Neuronal stem cell (in vitro differentiated cells): ENCODE results near the gene MSI1.

ENCODE experiments used
- DNase-seq: peaks from one replicate; pipeline ENCODE4 v3.0.0-alpha.2; 2013; ENCODE audit warnings: low spot score
- H2AFZ ChIP-seq: one replicate; pipeline ENCODE4 v1.6.1; 2013; ENCODE audit warnings: mild to moderate bottlenecking, low read length, inconsistent platforms
- H2AK5ac ChIP-seq: 2 replicates; pipeline ENCODE4 v1.6.1; 2013; ENCODE audit warnings: low read depth, mild to moderate bottlenecking, inconsistent platforms, low read length, moderate library complexity, mixed read lengths
- H2BK120ac ChIP-seq: 2 replicates; pipeline ENCODE4 v1.6.1; 2013; ENCODE audit warnings: low read depth, mild to moderate bottlenecking, inconsistent platforms, low read length, moderate library complexity, mixed read lengths
- H2BK12ac ChIP-seq: one replicate; pipeline ENCODE4 v1.6.1; 2013; ENCODE audit warnings: low read length, inconsistent platforms
- H2BK15ac ChIP-seq: 2 replicates; pipeline ENCODE4 v1.6.1; 2013; ENCODE audit warnings: mild to moderate bottlenecking, low read length, inconsistent platforms, mixed read lengths
- H2BK5ac ChIP-seq: one replicate; pipeline ENCODE4 v1.6.1; 2013; ENCODE audit warnings: inconsistent platforms, mild to moderate bottlenecking, low read length, moderate library complexity
- H3K14ac ChIP-seq: one replicate; pipeline ENCODE4 v1.6.1; 2013; ENCODE audit warnings: low read length, inconsistent platforms
- H3K18ac ChIP-seq: 2 replicates; pipeline ENCODE4 v1.6.1; 2013; ENCODE audit warnings: low read length, inconsistent platforms
- H3K23ac ChIP-seq: 2 replicates; pipeline ENCODE4 v1.6.1; 2013; ENCODE audit warnings: low read depth, mild to moderate bottlenecking, mixed read lengths, low read length, inconsistent platforms; ENCODE audit not compliant: poor library complexity
- H3K27ac ChIP-seq: replicated peaks from 3 replicates; pipeline ENCODE4 v1.5.1; 2013; ENCODE audit warnings: low read length, inconsistent platforms
- H3K27me3 ChIP-seq, 3 experiments: 2 replicates each; pipeline ENCODE4 v1.6.1; 2013; ENCODE audit warnings: low read length in 3 of 3, mild to moderate bottlenecking in 2 of 3, inconsistent platforms in 1 of 3, low read depth in 1 of 3, mixed read lengths in 1 of 3, moderate library complexity in 1 of 3; ENCODE audit not compliant: control insufficient read depth in 3 of 3, insufficient read depth in 3 of 3
- H3K36me3 ChIP-seq, 2 donors: replicated peaks in 1 of 2; 2 replicates each; pipeline ENCODE4 v1.6.1; 2013; ENCODE audit warnings: low read length in 2 of 2; ENCODE audit not compliant: control insufficient read depth in 2 of 2, insufficient read depth in 2 of 2
- H3K4ac ChIP-seq: 2 replicates; pipeline ENCODE4 v1.6.1; 2013; ENCODE audit warnings: inconsistent platforms, mild to moderate bottlenecking, low read length, moderate library complexity
- H3K4me1 ChIP-seq, 2 donors: 1 replicate in 1 of 2; 2 replicates in 1 of 2; pipeline ENCODE4 v1.6.1; 2013; ENCODE audit warnings: low read length in 2 of 2, low read depth in 1 of 2; ENCODE audit not compliant: control insufficient read depth in 2 of 2, insufficient read depth in 1 of 2
- H3K4me2 ChIP-seq: one replicate; pipeline ENCODE4 v1.6.1; 2013; ENCODE audit warnings: mild to moderate bottlenecking, low read length, inconsistent platforms; ENCODE audit not compliant: insufficient read depth, poor library complexity, severe bottlenecking
- H3K4me3 ChIP-seq, 2 donors: 2 replicates each; pipeline ENCODE4 v1.5.1; 2013; ENCODE audit warnings: low read length in 2 of 2, mild to moderate bottlenecking in 2 of 2, inconsistent platforms in 1 of 2, moderate library complexity in 1 of 2
- H3K79me1 ChIP-seq: one replicate; pipeline ENCODE4 v1.6.1; 2013; ENCODE audit warnings: low read depth, mild to moderate bottlenecking, inconsistent platforms, low read length, moderate library complexity
- H3K9ac ChIP-seq: one replicate; pipeline ENCODE4 v1.6.1; 2013; ENCODE audit warnings: mild to moderate bottlenecking, low read depth, low read length, inconsistent platforms; ENCODE audit not compliant: poor library complexity
- H3K9me3 ChIP-seq, 2 donors: replicated peaks in 1 of 2; 2 replicates each; pipeline versions ENCODE3 to v1.6.1; 2013; ENCODE audit warnings: low read length in 2 of 2, mild to moderate bottlenecking in 2 of 2, inconsistent platforms in 1 of 2, low read depth in 1 of 2, mixed read lengths in 1 of 2, moderate library complexity in 1 of 2; ENCODE audit not compliant: control insufficient read depth in 2 of 2, insufficient read depth in 1 of 2
- H4K8ac ChIP-seq: one replicate; pipeline ENCODE4 v1.6.1; 2013; ENCODE audit warnings: low read depth, mild to moderate bottlenecking, inconsistent platforms, low read length, moderate library complexity
- H4K91ac ChIP-seq: one replicate; pipeline ENCODE4 v1.6.1; 2013; ENCODE audit warnings: low read length, low read depth, mild to moderate bottlenecking, inconsistent platforms; ENCODE audit not compliant: poor library complexity
- WGBS, 2 donors: extraction: QIAGEN DNeasy Blood & Tissue Kit; methylation state at CpG; one replicate each; pipeline ENCODE4 v1.1.7; 2013; ENCODE audit warnings: missing lambda C conversion rate in 2 of 2, mixed read lengths in 1 of 2; ENCODE audit not compliant: insufficient read length in 2 of 2, insufficient replicate concordance in 1 of 2; ENCODE audit errors: extremely low coverage in 2 of 2; 5-methylcytosine and 5-hydroxymethylcytosine counted together

Gene MSI1

DNA sequence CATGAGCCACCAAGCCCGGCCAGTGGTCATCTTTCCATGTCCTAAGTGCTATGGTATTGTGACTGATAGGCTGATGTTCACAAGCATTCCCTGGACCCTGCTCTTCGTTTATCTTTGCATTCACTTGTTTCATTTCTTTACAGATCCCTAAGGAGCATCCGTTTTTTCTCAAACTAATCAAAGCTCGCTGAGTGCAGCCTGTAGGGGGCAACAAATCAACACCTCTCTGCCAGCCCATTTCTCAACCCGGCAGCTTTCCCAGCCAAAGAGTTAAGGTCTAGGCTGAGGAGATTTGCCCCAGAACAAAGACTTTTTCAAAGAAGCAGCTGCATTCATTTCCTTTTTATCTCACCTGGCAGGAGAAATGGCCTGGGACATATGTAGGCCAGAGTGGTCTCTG is 54.7 kb downstream of the MSI1 start:
- H2AFZ ChIP-seq = no peak overlapping the region
- no peak overlapping the region for H2BK12ac ChIP-seq
- H3K36me3 ChIP-seq = no peaks in the 10 kb centered on the region
- no peak overlapping the region for H2AK5ac ChIP-seq
- no peaks in the 10 kb centered on the region for H3K9me3 ChIP-seq
- no peak overlapping the region for H3K14ac ChIP-seq
- H3K79me1 ChIP-seq = no peaks in the 10 kb centered on the region
- no peak overlapping the region for H2BK120ac ChIP-seq
- no peak overlapping the region for H2BK15ac ChIP-seq
- no peak overlapping the region for H3K18ac ChIP-seq
- no peak overlapping the region for H3K9ac ChIP-seq
- H3K4me3 ChIP-seq = no peak overlapping the region
- DNase-seq = no peak
- H2BK5ac ChIP-seq = no peak overlapping the region
- no peak overlapping the region for H3K4me2 ChIP-seq
- H3K4ac ChIP-seq = no peak overlapping the region
- H4K91ac ChIP-seq = no peak overlapping the region
- no peak overlapping the region for H3K27ac ChIP-seq
- H3K27me3 ChIP-seq = no peaks in the 10 kb centered on the region
- no peak overlapping the region for H3K23ac ChIP-seq
- no peak overlapping the region for H4K8ac ChIP-seq
- WGBS, 2 donors = no CpG with 5 or more reads among the region's 5 CpGs
- H3K4me1 ChIP-seq = peaks cover 0 to 4% of the 10 kb centered on the region in 2 donors

DNA sequence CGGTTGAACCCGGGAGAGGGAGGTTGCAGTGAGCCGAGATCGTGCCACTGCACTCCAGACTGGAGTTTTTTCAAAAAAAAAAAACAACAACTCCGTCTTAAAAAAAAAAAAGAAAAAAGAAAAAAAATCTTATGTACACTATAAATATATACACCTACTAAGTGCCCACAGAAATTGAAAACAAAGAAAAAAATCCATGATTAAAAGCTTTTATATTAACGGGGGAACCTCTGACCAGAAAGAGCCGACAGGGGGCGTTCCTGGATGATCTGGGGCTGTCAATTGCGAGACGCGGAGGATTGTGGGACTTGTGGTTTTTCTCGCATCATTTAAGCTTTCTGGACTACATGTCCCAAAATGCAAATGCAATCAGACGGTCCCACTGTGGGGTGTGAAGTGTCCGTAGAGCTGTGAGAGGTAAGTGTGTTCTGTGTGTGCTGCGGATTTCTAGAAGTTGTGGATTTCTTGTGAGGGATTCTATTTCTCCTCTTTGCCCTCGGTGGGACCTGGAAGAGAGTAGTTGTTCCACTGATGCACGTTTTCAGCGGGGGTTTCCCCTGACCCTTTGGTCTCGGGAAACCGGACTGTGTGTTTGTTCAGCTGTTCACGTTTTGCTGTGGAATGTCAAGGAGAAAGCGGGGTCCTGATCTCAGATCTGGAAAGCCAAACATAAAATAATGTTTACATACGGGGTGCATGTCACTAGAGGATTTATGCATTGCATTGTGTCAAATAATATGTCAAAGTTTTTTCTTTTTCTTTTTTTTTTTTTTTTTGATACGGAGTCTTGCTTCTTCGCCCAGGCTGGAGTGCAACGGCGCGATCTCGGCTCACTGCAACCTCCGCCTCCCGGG is 66.8 kb downstream of the MSI1 start, which contains the start of gene SIRT4:
SIRT4 (plus strand) TSS at position 360 of the 854 bp plus-strand sequence. CDS start 1,241 bp downstream, outside the sequence.
- Histone ChIP-seq H2BK5ac (no peak within 1 kb of the TSS), H3K4me3 (peak within 1 kb of the TSS; percentile 54 to 85), H3K4ac (no peak within 1 kb of the TSS), H3K18ac (no peak within 1 kb of the TSS), H2BK15ac (no peak within 1 kb of the TSS), H3K23ac (no peak within 1 kb of the TSS), H2BK120ac (no peak within 1 kb of the TSS), H2AK5ac (no peak within 1 kb of the TSS), H2AFZ (peak within 1 kb of the TSS; percentile 90), H3K27me3 (no peaks in the 10 kb centered on the region), H3K9ac (no peak within 1 kb of the TSS), H3K27ac (no peak within 1 kb of the TSS), H3K36me3 (no peaks in the 10 kb centered on the region), H3K4me2 (peak within 1 kb of the TSS; percentile 50), H3K4me1 (peaks cover 0 to 2% of the 10 kb centered on the region in 2 donors), H4K91ac (no peak within 1 kb of the TSS), H2BK12ac (no peak within 1 kb of the TSS), H3K14ac (no peak within 1 kb of the TSS), H3K79me1 (no peaks in the 10 kb centered on the region), H3K9me3 (no peaks in the 10 kb centered on the region), H4K8ac (no peak within 1 kb of the TSS)
- WGBS, 2 donors = no CpG with 5 or more reads among the region's 31 CpGs
- peak; percentile 90 for DNase-seq

DNA sequence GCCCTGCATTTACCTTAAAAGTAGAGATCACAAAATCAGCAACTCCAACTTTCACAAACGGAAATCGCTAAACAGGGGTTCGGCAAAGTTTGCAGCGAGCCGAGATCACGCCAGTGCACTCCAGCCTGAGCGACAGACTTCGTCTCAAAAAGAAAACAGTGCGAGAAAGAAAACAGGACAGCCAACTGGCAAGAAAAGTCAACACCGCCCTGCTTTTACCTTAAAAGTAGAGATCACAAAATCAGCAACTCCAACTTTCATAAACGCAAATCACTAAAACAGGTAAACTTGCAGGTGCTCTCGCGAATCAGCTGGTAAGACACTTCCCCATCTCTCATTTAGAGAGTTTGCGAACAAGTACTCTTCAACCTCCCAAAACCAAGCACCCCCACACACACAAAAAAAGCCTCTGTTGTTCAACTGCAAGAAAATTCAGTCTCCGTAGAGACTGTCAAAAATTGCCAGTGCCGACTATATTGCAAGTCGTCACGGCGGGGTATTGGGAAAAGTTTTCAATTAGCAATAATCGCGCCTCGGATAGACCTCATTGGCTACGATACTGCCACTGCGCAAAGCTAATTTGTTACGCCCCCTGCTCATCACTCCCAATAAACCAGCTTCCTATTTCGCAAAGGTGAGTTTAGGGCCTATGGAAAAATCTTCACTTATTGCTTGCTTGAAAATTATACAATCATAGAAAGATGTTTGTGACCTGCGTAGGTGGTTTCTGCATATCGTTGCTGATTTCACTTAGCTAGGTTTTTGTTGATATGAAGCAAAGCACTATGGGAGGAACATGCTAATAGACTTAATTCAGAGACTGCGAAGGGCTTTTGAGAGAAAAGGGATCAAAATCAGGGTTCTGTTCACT is 76.1 kb downstream of the MSI1 start, which contains the start of gene RNU4-1:
RNU4-1 (minus strand) TSS at position 577 of the 871 bp plus-strand sequence.
- Histone ChIP-seq H3K23ac (peak within 1 kb of the TSS; percentile 99), H3K4me3 (peak within 1 kb of the TSS; percentile 45 to 82)
- WGBS, 2 donors = no CpG with 5 or more reads among the region's 29 CpGs

GRCh38 chr12:120292411-120292660 is 76.6 kb downstream of the MSI1 start:
- Histone ChIP-seq H3K27ac (peak overlapping the region; percentile 93), H2BK120ac (no peak overlapping the region), H3K4ac (no peak overlapping the region), H2AK5ac (no peak overlapping the region), H2BK15ac (peak overlapping the region; percentile 3), H3K79me1 (no peaks in the 10 kb centered on the region), H3K23ac (no peak overlapping the region), H2BK5ac (peak overlapping the region; percentile 100), H3K27me3 (no peaks in the 10 kb centered on the region), H3K4me2 (peak overlapping the region; percentile 74), H4K8ac (no peak overlapping the region), H3K4me3 (peak overlapping the region; percentile 45 to 82), H3K9me3 (no peaks in the 10 kb centered on the region), H3K18ac (peak overlapping the region; percentile 82), H3K14ac (no peak overlapping the region), H2AFZ (peak overlapping the region; percentile 60), H4K91ac (no peak overlapping the region), H3K36me3 (no peaks in the 10 kb centered on the region), H2BK12ac (no peak overlapping the region), H3K9ac (peak overlapping the region; percentile 78), H3K4me1 (peaks cover 1 to 5% of the 10 kb centered on the region in 2 donors)
- no CpG with 5 or more reads among the region's 17 CpGs for WGBS, 2 donors
- no peak for DNase-seq

More for the DNA sequence above, 76.1 kb downstream of the MSI1 start, which contains the start of gene RNU4-1:
- no peak within 1 kb of the TSS for H3K4ac ChIP-seq
- peak within 1 kb of the TSS; percentile 78 for H3K9ac ChIP-seq
- no peaks in the 10 kb centered on the region for H3K36me3 ChIP-seq
- H3K18ac ChIP-seq = peak within 1 kb of the TSS; percentile 82
- DNase-seq = peak; percentile 78
- H3K27me3 ChIP-seq = no peaks in the 10 kb centered on the region
- H4K91ac ChIP-seq = no peak within 1 kb of the TSS
- H4K8ac ChIP-seq = no peak within 1 kb of the TSS
- H2BK5ac ChIP-seq = peak within 1 kb of the TSS; percentile 100
- H2BK12ac ChIP-seq = no peak within 1 kb of the TSS
- H2BK120ac ChIP-seq = no peak within 1 kb of the TSS
- H3K4me1 ChIP-seq = peaks cover 1 to 5% of the 10 kb centered on the region in 2 donors
- H3K4me2 ChIP-seq = peak within 1 kb of the TSS; percentile 74
- peak within 1 kb of the TSS; percentile 3 for H2BK15ac ChIP-seq
- peak within 1 kb of the TSS; percentile 62 for H2AFZ ChIP-seq
- no peak within 1 kb of the TSS for H3K14ac ChIP-seq
- H2AK5ac ChIP-seq = no peak within 1 kb of the TSS
- no peaks in the 10 kb centered on the region for H3K9me3 ChIP-seq
- no peaks in the 10 kb centered on the region for H3K79me1 ChIP-seq
- H3K27ac ChIP-seq = peak within 1 kb of the TSS; percentile 93
